ENCODE data around the gene MLLT11. TPM values are rescaled to one million over a fixed set of nuclear protein-coding genes. Genes with fewer than 3 reads are reported as not detected.

The MLLT11 gene
- total and polyA plus RNA-seq, 11 donors: 4.8 to 54.1 (median 20.5) TPM

- Histone ChIP-seq H3K36me3 (peaks cover 0 to 15% (median 5%) of the 10 kb centered on the region in 9 donors), H3K9me3 (no peaks in the 10 kb centered on the region), H3K4me3 (peak overlapping the region; percentile 71 to 98 (median 90)), H3K4me1 (peaks cover 8 to 42% (median 26%) of the 10 kb centered on the region in 12 donors), H3K27me3 (no peaks in the 10 kb centered on the region), H3K27ac (peak overlapping the region in 11 of 12 donors; percentile 38 to 99 (median 96))
- TF ChIP-seq CTCF (IDR thresholded peaks at IDR 0.05) (no peak), POLR2A (IDR thresholded peaks at IDR 0.05) (no peak)
- DNase-seq: no peak
- 56 to 68% (median 58%) methylated on average over 4 of the region's 4 CpGs for WGBS, 4 donors
- intact Hi-C loops (cut with DNase I): no loop called here
- no peak for ATAC-seq
Measured at GRCh38 chr1:151060657-151061421, 642 bp downstream of the MLLT11 start.

- H3K27me3 ChIP-seq: no peaks in the 10 kb centered on the region
- no peak for ATAC-seq
- H3K4me1 ChIP-seq: peaks cover 6 to 34% (median 17%) of the 10 kb centered on the region in 12 donors
- peak overlapping the region in 7 of 12 donors; percentile 38 to 99 (median 94) for H3K27ac ChIP-seq
- WGBS, 4 donors: 77 to 85% (median 80%) methylated on average over 2 of the region's 2 CpGs
- intact Hi-C loops (cut with DNase I): no loop called here
- H3K36me3 ChIP-seq: peaks cover 0 to 6% (median 0%) of the 10 kb centered on the region in 9 donors
- peak overlapping the region in 8 of 12 donors; percentile 72 to 96 (median 90) for H3K4me3 ChIP-seq
- H3K9me3 ChIP-seq: no peaks in the 10 kb centered on the region
- no peak for DNase-seq
- TF ChIP-seq CTCF (IDR thresholded peaks at IDR 0.05): no peak
- TF ChIP-seq POLR2A (IDR thresholded peaks at IDR 0.05): no peak
Measured at GRCh38 chr1:151061704-151062103, 1.5 kb downstream of the MLLT11 start.

GRCh38 chr1:151062741-151063371, 2.7 kb downstream of the MLLT11 start:
- DNase-seq (peak in 1 of 5 donors; percentile 39), ATAC-seq (peak in 1 of 4 donors; percentile 21)
- TF ChIP-seq POLR2A (IDR thresholded peaks at IDR 0.05): no peak
- no peak for TF ChIP-seq CTCF (IDR thresholded peaks at IDR 0.05)
- WGBS, 4 donors: 49 to 64% (median 50%) methylated on average over 3 of the region's 3 CpGs
- H3K27ac ChIP-seq: peak overlapping the region in 9 of 12 donors; percentile 9 to 99 (median 94)
- no peaks in the 10 kb centered on the region for H3K27me3 ChIP-seq
- no peaks in the 10 kb centered on the region for H3K36me3 ChIP-seq
- no peak overlapping the region for H3K4me3 ChIP-seq
- intact Hi-C loops (cut with DNase I): no loop called here
- H3K9me3 ChIP-seq: no peaks in the 10 kb centered on the region
- peaks cover 0 to 22% (median 6%) of the 10 kb centered on the region in 12 donors for H3K4me1 ChIP-seq

GRCh38 chr1:151065089-151065645, 5.0 kb downstream of the MLLT11 start:
- intact Hi-C loops (cut with DNase I): no loop called here

More at GRCh38 chr1:151065089-151065645, 5.0 kb downstream of the MLLT11 start:
- Histone ChIP-seq H3K9me3 (no peaks in the 10 kb centered on the region), H3K27ac (peak overlapping the region in 1 of 12 donors; percentile 18), H3K4me1 (peaks cover 0 to 20% (median 8%) of the 10 kb centered on the region in 12 donors), H3K27me3 (no peaks in the 10 kb centered on the region), H3K4me3 (no peak overlapping the region), H3K36me3 (no peaks in the 10 kb centered on the region)
- no peak for TF ChIP-seq POLR2A (IDR thresholded peaks at IDR 0.05)
- no peak for TF ChIP-seq CTCF (IDR thresholded peaks at IDR 0.05)
- ATAC-seq: no peak
- DNase-seq: no peak

All from heart left ventricle (tissue), 16 donors.